ENCODE results near the gene HSP90AA1. TPM values are rescaled to one million over a fixed set of nuclear protein-coding genes. Genes with fewer than 3 reads are reported as not detected.

Gene HSP90AA1
- total and polyA plus RNA-seq, 2 experiments from 2014 or later, result 371 to 655 TPM

- in situ Hi-C loops (cut with MboI), result no loop called here
- peaks cover 72% of the 10 kb centered on the region for H3K36me3 ChIP-seq (ENCODE audit: low read depth)
- 81 to 83% methylated on average over 25 of the region's 25 CpGs for WGBS, 2 experiments (ENCODE audit: low coverage in 1 of 2, low lambda C conversion rate in 2 of 2, missing lambda C conversion rate in 2 of 2)
- H4K20me1 ChIP-seq (ENCODE audit: insufficient read depth), result no peaks in the 10 kb centered on the region
- H3K79me2 ChIP-seq (ENCODE audit: insufficient read depth), result no peaks in the 10 kb centered on the region
- H3K9me2 ChIP-seq (ENCODE audit: insufficient read depth), result no peaks in the 10 kb centered on the region
- H3F3A ChIP-seq (ENCODE audit: insufficient read depth), result peaks cover 35% of the 10 kb centered on the region
- H3K4me1 ChIP-seq (ENCODE audit: insufficient read depth), result no peaks in the 10 kb centered on the region
- no peak overlapping the region for H3K4me2 ChIP-seq (ENCODE audit: unreplicated experiment)
- TF ChIP-seq EZH2phosphoT487 (IDR thresholded peaks at IDR 0.05; ENCODE audit: insufficient read depth, low read depth) (no peak), EZH2 (IDR thresholded peaks at IDR 0.05; ENCODE audit: insufficient read depth, poor library complexity, severe bottlenecking) (no peak)
- no peaks in the 10 kb centered on the region for H3K9me3 ChIP-seq (ENCODE audit: low read depth)
- H2AFZ ChIP-seq, result no peak overlapping the region
- H3K27me3 ChIP-seq (replicated peaks; ENCODE audit: insufficient read depth), result no peaks in the 10 kb centered on the region
- H3K4me3 ChIP-seq, result no peak overlapping the region
- no peak overlapping the region for H3K27ac ChIP-seq
- H3K9ac ChIP-seq, result no peak overlapping the region
- DNase-seq, result no peak
These were observed 37.4 kb downstream of the HSP90AA1 start for GRCh38 chr14:102049258-102050025.

GRCh38 chr14:102047808-102048540 lies 38.9 kb downstream of the HSP90AA1 start:
- Histone ChIP-seq H3K9ac (no peak overlapping the region), H3K27me3 (replicated peaks; ENCODE audit: insufficient read depth) (no peaks in the 10 kb centered on the region), H3K4me3 (no peak overlapping the region), H3K36me3 (ENCODE audit: low read depth) (peaks cover 72% of the 10 kb centered on the region), H3K27ac (no peak overlapping the region), H4K20me1 (ENCODE audit: insufficient read depth) (no peaks in the 10 kb centered on the region), H3K9me3 (ENCODE audit: low read depth) (no peaks in the 10 kb centered on the region), H3F3A (ENCODE audit: insufficient read depth) (peaks cover 38% of the 10 kb centered on the region), H3K4me2 (ENCODE audit: unreplicated experiment) (no peak overlapping the region), H3K9me2 (ENCODE audit: insufficient read depth) (no peaks in the 10 kb centered on the region), H2AFZ (no peak overlapping the region), H3K4me1 (ENCODE audit: insufficient read depth) (no peaks in the 10 kb centered on the region), H3K79me2 (ENCODE audit: insufficient read depth) (no peaks in the 10 kb centered on the region)
- TF ChIP-seq EZH2phosphoT487 (IDR thresholded peaks at IDR 0.05; ENCODE audit: insufficient read depth, low read depth), result no peak
- TF ChIP-seq EZH2 (IDR thresholded peaks at IDR 0.05; ENCODE audit: insufficient read depth, poor library complexity, severe bottlenecking), result no peak
- WGBS, 2 experiments (ENCODE audit: low coverage in 1 of 2, low lambda C conversion rate in 2 of 2, missing lambda C conversion rate in 2 of 2), result 93% methylated on average over 31 to 33 of the region's 33 CpGs
- in situ Hi-C loops (cut with MboI), result no loop called here
- no peak for DNase-seq

GRCh38 chr14:102046337-102047278 lies 40.2 kb downstream of the HSP90AA1 start:
- Histone ChIP-seq H3F3A (ENCODE audit: insufficient read depth) (peaks cover 36% of the 10 kb centered on the region), H3K9me3 (ENCODE audit: low read depth) (no peaks in the 10 kb centered on the region), H3K4me2 (ENCODE audit: unreplicated experiment) (no peak overlapping the region), H3K27ac (no peak overlapping the region), H3K9ac (no peak overlapping the region), H3K9me2 (ENCODE audit: insufficient read depth) (no peaks in the 10 kb centered on the region), H3K27me3 (replicated peaks; ENCODE audit: insufficient read depth) (no peaks in the 10 kb centered on the region), H2AFZ (no peak overlapping the region), H3K4me1 (ENCODE audit: insufficient read depth) (no peaks in the 10 kb centered on the region), H4K20me1 (ENCODE audit: insufficient read depth) (no peaks in the 10 kb centered on the region), H3K36me3 (ENCODE audit: low read depth) (peaks cover 72% of the 10 kb centered on the region), H3K4me3 (no peak overlapping the region), H3K79me2 (ENCODE audit: insufficient read depth) (peaks cover 4% of the 10 kb centered on the region; the same call in 1 of the 2 replicates)
- TF ChIP-seq EZH2phosphoT487 (IDR thresholded peaks at IDR 0.05; ENCODE audit: insufficient read depth, low read depth) (no peak), EZH2 (IDR thresholded peaks at IDR 0.05; ENCODE audit: insufficient read depth, poor library complexity, severe bottlenecking) (no peak)
- in situ Hi-C loops (cut with MboI), result no loop called here
- 66% methylated on average over 22 to 23 of the region's 23 CpGs for WGBS, 2 experiments (ENCODE audit: low coverage in 1 of 2, low lambda C conversion rate in 2 of 2, missing lambda C conversion rate in 2 of 2)
- DNase-seq, result peak; percentile 51

GRCh38 chr14:102044566-102044965 lies 42.3 kb downstream of the HSP90AA1 start:
- Histone ChIP-seq H3K9ac (no peak overlapping the region), H3K4me1 (ENCODE audit: insufficient read depth) (no peaks in the 10 kb centered on the region), H3F3A (ENCODE audit: insufficient read depth) (peaks cover 28% of the 10 kb centered on the region), H3K27me3 (replicated peaks; ENCODE audit: insufficient read depth) (no peaks in the 10 kb centered on the region), H3K27ac (0 out of 2 replicates have a peak overlapping the region, but pooled peaks have one; percentile 74), H2AFZ (no peak overlapping the region), H3K4me2 (ENCODE audit: unreplicated experiment) (no peak overlapping the region), H3K79me2 (ENCODE audit: insufficient read depth) (peaks cover 17% of the 10 kb centered on the region), H3K4me3 (no peak overlapping the region), H3K9me2 (ENCODE audit: insufficient read depth) (no peaks in the 10 kb centered on the region), H3K9me3 (ENCODE audit: low read depth) (no peaks in the 10 kb centered on the region), H3K36me3 (ENCODE audit: low read depth) (peaks cover 73% of the 10 kb centered on the region), H4K20me1 (ENCODE audit: insufficient read depth) (no peaks in the 10 kb centered on the region)
- in situ Hi-C loops (cut with MboI), result no loop called here
- 70% methylated on average over 13 of the region's 13 CpGs for WGBS, 2 experiments (ENCODE audit: low coverage in 1 of 2, low lambda C conversion rate in 2 of 2, missing lambda C conversion rate in 2 of 2)
- TF ChIP-seq EZH2 (IDR thresholded peaks at IDR 0.05; ENCODE audit: insufficient read depth, poor library complexity, severe bottlenecking) (no peak), EZH2phosphoT487 (IDR thresholded peaks at IDR 0.05; ENCODE audit: insufficient read depth, low read depth) (no peak)
- DNase-seq, result no peak

Data from GM23248 (cell line).